Amygdala (tissue), 56 donors: ENCODE results near the gene TBC1D22A.

Experiments used
- DNase-seq, 56 donors: peaks; one replicate each; lab custom pipeline; 2025; lab: John Stamatoyannopoulos, UW

Gene TBC1D22A

GRCh38 chr22:47074105-47074504 is 311.7 kb downstream of the TBC1D22A start:
- DNase-seq, result no peak

- DNase-seq, result no peak
These were observed 313.1 kb downstream of the TBC1D22A start for GRCh38 chr22:47075568-47075967.

- no peak for DNase-seq
These were observed 314.3 kb downstream of the TBC1D22A start for GRCh38 chr22:47076758-47077157.

GRCh38 chr22:47080100-47080499 is 317.6 kb downstream of the TBC1D22A start:
- no peak for DNase-seq

GRCh38 chr22:47082505-47082904 is 320.1 kb downstream of the TBC1D22A start:
- no peak for DNase-seq

GRCh38 chr22:47083379-47083986 is 321.0 kb downstream of the TBC1D22A start:
- DNase-seq, result peak in 1 of 56 donors; percentile 28

- DNase-seq, result no peak
These were observed 321.8 kb downstream of the TBC1D22A start for GRCh38 chr22:47084226-47084625.

- DNase-seq, result no peak
These were observed 324.3 kb downstream of the TBC1D22A start for GRCh38 chr22:47086596-47087248.

GRCh38 chr22:47088480-47089158 is 326.2 kb downstream of the TBC1D22A start:
- no peak for DNase-seq

GRCh38 chr22:47089374-47089773 is 326.9 kb downstream of the TBC1D22A start:
- DNase-seq, result no peak

GRCh38 chr22:47089796-47090460 is 327.5 kb downstream of the TBC1D22A start:
- DNase-seq, result no peak

- DNase-seq, result peak in 6 of 56 donors; percentile 15 to 76 (median 44)
These were observed 328.3 kb downstream of the TBC1D22A start for GRCh38 chr22:47090591-47091245.

- peak in 3 of 56 donors; percentile 29 to 54 (median 32) for DNase-seq
These were observed 328.8 kb downstream of the TBC1D22A start for GRCh38 chr22:47091246-47091651.

- no peak for DNase-seq
These were observed 329.7 kb downstream of the TBC1D22A start for GRCh38 chr22:47091921-47092700.

- no peak for DNase-seq
These were observed 330.5 kb downstream of the TBC1D22A start for GRCh38 chr22:47092896-47093311.

- DNase-seq, result no peak
These were observed 331.3 kb downstream of the TBC1D22A start for GRCh38 chr22:47093720-47094119.

GRCh38 chr22:47094861-47095330 is 332.4 kb downstream of the TBC1D22A start:
- DNase-seq, result no peak

GRCh38 chr22:47095395-47096122 is 333.1 kb downstream of the TBC1D22A start:
- DNase-seq, result no peak

- no peak for DNase-seq
These were observed 335.7 kb downstream of the TBC1D22A start for GRCh38 chr22:47098121-47098520.
